LNCaP clone FGC (cell line): ENCODE data around the gene L1CAM.

Source experiments
- DNase-seq: peaks from one replicate; pipeline ENCODE4 v3.0.0-alpha.2; 2011; ENCODE audit warnings: low read depth
- H3K4me3 ChIP-seq: 2 replicates; pipeline ENCODE4 v1.5.1; 2011; ENCODE audit warnings: mild to moderate bottlenecking, low read depth, low read length, control low read depth
- CTCF ChIP-seq: IDR thresholded peaks from 2 replicates; pipeline ENCODE4 v1.5.1; 2012; ENCODE audit warnings: mild to moderate bottlenecking; ENCODE audit not compliant: control insufficient read depth, insufficient read depth; ENCODE audit errors: extremely low read depth

L1CAM gene

GRCh38 chrX:153828308-153828707, 57.7 kb downstream of the L1CAM start:
- DNase-seq, result no peak
- TF ChIP-seq CTCF, result no peak
- no peak overlapping the region for H3K4me3 ChIP-seq

GRCh38 chrX:153827903-153828302, 58.1 kb downstream of the L1CAM start:
- H3K4me3 ChIP-seq, result no peak overlapping the region
- no peak for TF ChIP-seq CTCF

GRCh38 chrX:153827016-153827415, 59.0 kb downstream of the L1CAM start:
- no peak for TF ChIP-seq CTCF
- no peak for DNase-seq

More at GRCh38 chrX:153827903-153828302, 58.1 kb downstream of the L1CAM start:
- no peak for DNase-seq

GRCh38 chrX:153825042-153825441, 60.9 kb downstream of the L1CAM start:
- DNase-seq, result no peak
- no peak overlapping the region for H3K4me3 ChIP-seq
- no peak for TF ChIP-seq CTCF

More at GRCh38 chrX:153827016-153827415, 59.0 kb downstream of the L1CAM start:
- no peak overlapping the region for H3K4me3 ChIP-seq

GRCh38 chrX:153824348-153824747, 61.6 kb downstream of the L1CAM start:
- no peak for DNase-seq
- no peak overlapping the region for H3K4me3 ChIP-seq
- TF ChIP-seq CTCF, result no peak

GRCh38 chrX:153821066-153821465, 64.9 kb downstream of the L1CAM start:
- TF ChIP-seq CTCF, result no peak
- DNase-seq, result no peak
- no peak overlapping the region for H3K4me3 ChIP-seq

GRCh38 chrX:153820601-153821000, 65.4 kb downstream of the L1CAM start:
- no peak for TF ChIP-seq CTCF
- no peak for DNase-seq
- H3K4me3 ChIP-seq, result no peak overlapping the region
